ENCODE data around the gene LRMDA.

GRCh38 chr10:76324283-76324682, 892.9 kb downstream of the LRMDA start:
- TF ChIP-seq CTCF (IDR thresholded peaks at IDR 0.05; ENCODE audit: low read depth, low read length) (no peak), EZH2phosphoT487 (IDR thresholded peaks at IDR 0.05; ENCODE audit: low read depth) (no peak)

Measured in OCI-LY3 (cell line).